ENCODE data around the gene RIN1.

DNA sequence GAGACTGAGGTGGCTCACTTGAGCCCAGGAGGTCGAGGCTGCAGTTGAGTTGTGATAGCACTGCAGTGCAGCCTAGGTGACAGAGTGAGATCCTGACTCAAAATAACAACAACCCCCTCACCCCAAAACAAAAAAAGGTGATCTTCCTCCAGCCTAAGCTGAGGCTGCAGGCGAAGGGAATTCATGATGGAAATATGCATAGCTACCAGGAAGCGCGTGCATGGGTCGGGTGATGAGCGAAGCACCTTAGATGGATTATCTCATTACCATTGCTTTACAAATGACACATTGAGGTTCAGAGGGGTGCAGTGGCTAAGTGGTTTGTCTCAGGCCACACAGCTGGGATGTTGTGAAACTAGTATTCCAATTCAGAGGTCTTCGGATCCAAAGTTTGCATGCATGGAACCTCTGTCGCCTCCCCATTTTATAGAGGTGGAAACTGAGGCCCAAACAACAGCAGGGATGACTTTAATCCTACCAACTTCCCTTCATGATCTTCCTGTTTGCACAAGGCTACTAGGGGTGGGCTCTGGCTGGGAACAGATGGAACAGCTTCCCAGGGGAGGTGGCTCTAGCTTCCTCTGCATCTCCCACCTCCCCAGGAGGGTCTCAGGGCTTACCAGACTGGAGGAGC lies 30.7 kb upstream of the RIN1 start:
- TF ChIP-seq, protein P1, sequence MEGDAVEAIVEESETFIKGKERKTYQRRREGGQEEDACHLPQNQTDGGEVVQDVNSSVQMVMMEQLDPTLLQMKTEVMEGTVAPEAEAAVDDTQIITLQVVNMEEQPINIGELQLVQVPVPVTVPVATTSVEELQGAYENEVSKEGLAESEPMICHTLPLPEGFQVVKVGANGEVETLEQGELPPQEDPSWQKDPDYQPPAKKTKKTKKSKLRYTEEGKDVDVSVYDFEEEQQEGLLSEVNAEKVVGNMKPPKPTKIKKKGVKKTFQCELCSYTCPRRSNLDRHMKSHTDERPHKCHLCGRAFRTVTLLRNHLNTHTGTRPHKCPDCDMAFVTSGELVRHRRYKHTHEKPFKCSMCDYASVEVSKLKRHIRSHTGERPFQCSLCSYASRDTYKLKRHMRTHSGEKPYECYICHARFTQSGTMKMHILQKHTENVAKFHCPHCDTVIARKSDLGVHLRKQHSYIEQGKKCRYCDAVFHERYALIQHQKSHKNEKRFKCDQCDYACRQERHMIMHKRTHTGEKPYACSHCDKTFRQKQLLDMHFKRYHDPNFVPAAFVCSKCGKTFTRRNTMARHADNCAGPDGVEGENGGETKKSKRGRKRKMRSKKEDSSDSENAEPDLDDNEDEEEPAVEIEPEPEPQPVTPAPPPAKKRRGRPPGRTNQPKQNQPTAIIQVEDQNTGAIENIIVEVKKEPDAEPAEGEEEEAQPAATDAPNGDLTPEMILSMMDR (IDR thresholded peaks at IDR 0.05), result no peak
- no peak for TF ChIP-seq POLR2AphosphoS5 (IDR thresholded peaks at IDR 0.05)

All from prostate gland (tissue), 2 donors.